ENCODE measurements around the gene ARPC4. TPM values are rescaled to one million over a fixed set of nuclear protein-coding genes. Genes with fewer than 3 reads are reported as not detected.

The ARPC4 gene
- total and polyA plus RNA-seq, 2 of the 13 experiments (the other 11 are each of a cell fraction or from before 2014, with no cell fraction given), result 30.1 to 83.6 TPM

DNA sequence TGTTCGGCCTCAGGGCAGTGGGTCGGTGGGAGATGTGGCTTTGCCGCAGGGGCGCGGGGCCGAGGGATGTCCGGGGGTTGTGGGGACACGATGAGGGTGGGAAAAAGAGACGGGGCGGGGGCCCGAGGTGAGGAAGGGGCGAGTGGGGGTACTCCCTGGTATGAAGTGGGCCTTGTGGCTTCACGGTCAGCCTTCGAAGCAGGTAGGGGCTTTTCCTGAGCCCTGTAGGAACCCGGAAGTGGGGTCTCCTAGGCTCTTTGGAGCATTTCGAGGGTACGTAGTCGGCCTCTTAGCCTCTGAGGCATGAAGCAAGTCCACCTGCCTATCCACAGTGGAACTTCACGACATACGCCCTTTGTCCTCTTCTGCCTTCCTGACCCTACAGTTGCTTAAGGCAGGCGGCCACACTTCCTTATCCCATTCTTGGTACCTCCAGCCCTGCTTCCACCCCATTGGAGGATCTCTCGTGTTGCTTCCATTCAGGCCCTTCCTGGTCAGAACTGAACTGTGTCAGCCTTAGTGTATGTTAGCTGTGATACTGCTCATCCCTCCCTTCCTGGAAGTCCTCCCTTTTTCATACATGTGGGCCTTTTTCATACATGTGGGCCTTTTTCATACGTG, 389 bp downstream of the ARPC4 start (continued):
- TF ChIP-seq DBP (CRISPR knock-in tag; IDR thresholded peaks at IDR 0.05; ENCODE audit: not compliant biosample characterization) (no peak), MXI1 (IDR thresholded peaks at IDR 0.05; ENCODE audit: borderline replicate concordance, low read depth, low read length) (0 out of 3 replicates have a peak, but pooled peaks have one; percentile 0), ZNF12 (CRISPR knock-in tag; IDR thresholded peaks at IDR 0.05) (no peak), ZNF253 (CRISPR knock-in tag; IDR thresholded peaks at IDR 0.05; ENCODE audit: borderline replicate concordance) (peak; percentile 44; the same call in 1 of the 2 replicates), KMT2A (CRISPR knock-in tag; IDR thresholded peaks at IDR 0.05) (peak; percentile 24; the same call in 1 of the 2 replicates), ZSCAN12 (CRISPR knock-in tag; IDR thresholded peaks at IDR 0.05) (no peak), CBFB (CRISPR knock-in tag; IDR thresholded peaks at IDR 0.05) (0 out of 2 replicates have a peak, but pooled peaks have one; percentile 14), SNAPC2 (CRISPR knock-in tag; IDR thresholded peaks at IDR 0.05) (0 out of 2 replicates have a peak, but pooled peaks have one; percentile 71), ZNF382 (CRISPR knock-in tag; IDR thresholded peaks at IDR 0.05; ENCODE audit: borderline replicate concordance) (no peak), ZNF18 (CRISPR knock-in tag; IDR thresholded peaks at IDR 0.05; ENCODE audit: insufficient replicate concordance) (peak; percentile 61), ZFX (CRISPR knock-in tag; IDR thresholded peaks at IDR 0.05; ENCODE audit: low read depth) (no peak; the same call in 1 of the 2 replicates), ZNF605 (CRISPR knock-in tag; IDR thresholded peaks at IDR 0.05) (no peak), ZNF891 (CRISPR knock-in tag; IDR thresholded peaks at IDR 0.05) (peak; percentile 73; the same call in 1 of the 2 replicates), ZNF883 (CRISPR knock-in tag; IDR thresholded peaks at IDR 0.05; ENCODE audit: not compliant biosample characterization) (no peak), ZNF558 (CRISPR knock-in tag; IDR thresholded peaks at IDR 0.05; ENCODE audit: borderline replicate concordance) (0 out of 2 replicates have a peak, but pooled peaks have one; percentile 16), ZNF275 (CRISPR knock-in tag; IDR thresholded peaks at IDR 0.05; ENCODE audit: borderline replicate concordance) (no peak; the same call in 1 of the 2 replicates), ZNF292 (CRISPR knock-in tag; IDR thresholded peaks at IDR 0.05; ENCODE audit: borderline replicate concordance, low read depth) (no peak), ZBTB7A (CRISPR knock-in tag; IDR thresholded peaks at IDR 0.05) (0 out of 2 replicates have a peak, but pooled peaks have one; percentile 7), ZNF589 (CRISPR knock-in tag; conservative IDR thresholded peaks at IDR 0.05) (0 out of 2 replicates have a peak, but pooled peaks have one; percentile 41), REPIN1 (CRISPR knock-in tag; IDR thresholded peaks at IDR 0.05; ENCODE audit: borderline replicate concordance, low read depth) (0 out of 2 replicates have a peak, but pooled peaks have one; percentile 48)
- TF ChIP-seq, protein P1, sequence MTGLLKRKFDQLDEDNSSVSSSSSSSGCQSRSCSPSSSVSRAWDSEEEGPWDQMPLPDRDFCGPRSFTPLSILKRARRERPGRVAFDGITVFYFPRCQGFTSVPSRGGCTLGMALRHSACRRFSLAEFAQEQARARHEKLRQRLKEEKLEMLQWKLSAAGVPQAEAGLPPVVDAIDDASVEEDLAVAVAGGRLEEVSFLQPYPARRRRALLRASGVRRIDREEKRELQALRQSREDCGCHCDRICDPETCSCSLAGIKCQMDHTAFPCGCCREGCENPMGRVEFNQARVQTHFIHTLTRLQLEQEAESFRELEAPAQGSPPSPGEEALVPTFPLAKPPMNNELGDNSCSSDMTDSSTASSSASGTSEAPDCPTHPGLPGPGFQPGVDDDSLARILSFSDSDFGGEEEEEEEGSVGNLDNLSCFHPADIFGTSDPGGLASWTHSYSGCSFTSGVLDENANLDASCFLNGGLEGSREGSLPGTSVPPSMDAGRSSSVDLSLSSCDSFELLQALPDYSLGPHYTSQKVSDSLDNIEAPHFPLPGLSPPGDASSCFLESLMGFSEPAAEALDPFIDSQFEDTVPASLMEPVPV (CRISPR knock-in tag; IDR thresholded peaks at IDR 0.05), result peak; percentile 87; the same call in 1 of the 2 replicates
- TF ChIP-seq, protein P2, sequence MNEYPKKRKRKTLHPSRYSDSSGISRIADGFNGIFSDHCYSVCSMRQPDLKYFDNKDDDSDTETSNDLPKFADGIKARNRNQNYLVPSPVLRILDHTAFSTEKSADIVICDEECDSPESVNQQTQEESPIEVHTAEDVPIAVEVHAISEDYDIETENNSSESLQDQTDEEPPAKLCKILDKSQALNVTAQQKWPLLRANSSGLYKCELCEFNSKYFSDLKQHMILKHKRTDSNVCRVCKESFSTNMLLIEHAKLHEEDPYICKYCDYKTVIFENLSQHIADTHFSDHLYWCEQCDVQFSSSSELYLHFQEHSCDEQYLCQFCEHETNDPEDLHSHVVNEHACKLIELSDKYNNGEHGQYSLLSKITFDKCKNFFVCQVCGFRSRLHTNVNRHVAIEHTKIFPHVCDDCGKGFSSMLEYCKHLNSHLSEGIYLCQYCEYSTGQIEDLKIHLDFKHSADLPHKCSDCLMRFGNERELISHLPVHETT (CRISPR knock-in tag; conservative IDR thresholded peaks at IDR 0.05), result no peak

Measured in HepG2 (cell line).